ENCODE data around the gene CETN2.
"Not testable (repeated sequence)": the region's sequence is repeated elsewhere in the genome, so short reads cannot be mapped to it uniquely, and the experiment has no call there.

Gene CETN2

DNA sequence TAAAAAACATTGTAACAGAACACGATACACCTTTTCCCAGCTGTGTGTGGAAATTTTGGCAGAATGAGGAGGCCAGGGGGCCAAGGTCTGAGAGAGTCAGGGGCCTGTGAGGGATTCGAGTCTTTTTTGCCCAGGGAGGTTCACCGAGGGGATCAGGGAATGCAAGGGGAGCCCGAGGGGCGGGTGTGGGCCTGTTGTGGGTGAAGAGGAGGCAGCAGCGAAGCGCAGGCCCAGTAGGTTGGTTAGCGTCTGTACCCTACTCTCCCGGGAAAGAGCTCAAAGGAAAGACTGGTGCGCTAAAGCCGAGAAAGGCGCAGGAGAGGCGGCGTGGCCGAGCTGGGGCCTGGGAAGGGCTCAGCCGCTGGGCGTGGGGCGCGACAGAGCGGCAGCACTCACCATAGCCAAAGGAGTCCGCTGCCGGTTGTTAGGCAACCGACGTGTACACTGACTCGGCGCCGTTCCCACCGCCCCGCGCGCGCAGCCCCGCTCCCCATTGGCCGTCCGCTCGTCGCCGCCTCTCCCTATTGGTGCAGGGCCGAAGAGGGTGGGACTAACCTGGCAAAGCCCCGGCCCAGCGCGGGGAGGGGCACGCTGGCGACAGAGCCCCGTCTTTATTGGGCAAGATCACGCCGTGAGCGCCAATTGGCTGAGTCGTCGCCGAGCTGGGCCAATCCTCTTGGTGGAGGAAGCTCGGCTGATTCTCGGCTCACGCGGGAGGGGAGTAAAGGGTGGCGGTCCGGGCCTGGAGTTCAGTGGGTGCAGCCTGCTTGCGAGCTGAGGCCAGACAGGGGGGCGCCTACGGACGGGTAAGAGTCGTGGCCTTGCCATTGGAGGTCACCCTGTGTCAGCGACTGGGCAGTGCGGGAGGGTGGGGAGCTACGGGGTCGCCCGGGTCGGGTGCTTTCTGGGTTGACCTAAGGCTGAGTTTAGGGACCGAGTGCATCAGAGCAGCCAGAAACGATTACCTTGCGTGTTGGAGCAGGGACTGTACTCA is at the start of gene CETN2, which contains the start of gene NSDHL:
CETN2 (minus strand) TSS at position 446 of the 994 bp plus-strand sequence; CDS start at position 399, 47 bp downstream.
NSDHL (plus strand) TSS at position 752 of the 994 bp plus-strand sequence. CDS start 15,262 bp downstream, outside the sequence.
- DNase-seq (ENCODE audit: low read depth) = peak; percentile 93

DNA sequence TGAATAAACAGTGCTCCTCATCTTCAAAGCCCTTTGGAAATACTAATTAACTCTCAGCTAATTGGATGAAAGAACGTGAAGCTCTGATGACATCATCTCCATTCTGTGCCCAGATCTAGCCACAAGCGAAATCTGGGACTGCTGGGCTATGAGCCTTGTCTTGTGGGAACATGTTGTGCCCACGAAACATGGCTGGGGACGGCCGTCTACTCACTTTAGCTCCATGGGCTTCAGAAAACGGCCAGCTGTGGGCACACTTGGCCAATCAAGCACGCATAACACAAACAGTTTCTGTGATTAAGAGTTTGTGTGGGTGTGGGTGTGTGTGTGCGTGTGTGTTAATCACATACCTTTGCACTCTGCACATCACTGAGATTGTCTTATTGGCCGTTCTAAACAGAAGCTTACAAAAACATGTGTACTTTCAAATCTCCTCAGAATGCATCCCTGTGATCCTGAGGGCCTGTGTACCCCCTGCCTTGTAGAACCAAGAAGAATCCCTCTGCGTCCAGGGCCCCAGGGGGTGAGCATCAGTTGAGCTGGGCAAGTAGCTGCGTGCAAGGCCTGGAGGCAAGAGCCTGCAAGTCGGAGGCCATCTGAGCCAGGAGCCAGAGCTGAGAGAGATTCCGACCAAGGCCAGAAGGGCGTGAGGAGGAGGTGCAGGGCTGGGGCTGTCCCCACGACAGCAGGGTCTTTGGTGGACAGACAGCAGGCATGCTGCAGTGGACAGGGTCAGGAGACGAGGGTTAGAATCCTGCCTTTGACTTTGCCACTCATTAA is 48.6 kb upstream of the CETN2 start:
- peak; percentile 10 for DNase-seq (ENCODE audit: low read depth)

DNA sequence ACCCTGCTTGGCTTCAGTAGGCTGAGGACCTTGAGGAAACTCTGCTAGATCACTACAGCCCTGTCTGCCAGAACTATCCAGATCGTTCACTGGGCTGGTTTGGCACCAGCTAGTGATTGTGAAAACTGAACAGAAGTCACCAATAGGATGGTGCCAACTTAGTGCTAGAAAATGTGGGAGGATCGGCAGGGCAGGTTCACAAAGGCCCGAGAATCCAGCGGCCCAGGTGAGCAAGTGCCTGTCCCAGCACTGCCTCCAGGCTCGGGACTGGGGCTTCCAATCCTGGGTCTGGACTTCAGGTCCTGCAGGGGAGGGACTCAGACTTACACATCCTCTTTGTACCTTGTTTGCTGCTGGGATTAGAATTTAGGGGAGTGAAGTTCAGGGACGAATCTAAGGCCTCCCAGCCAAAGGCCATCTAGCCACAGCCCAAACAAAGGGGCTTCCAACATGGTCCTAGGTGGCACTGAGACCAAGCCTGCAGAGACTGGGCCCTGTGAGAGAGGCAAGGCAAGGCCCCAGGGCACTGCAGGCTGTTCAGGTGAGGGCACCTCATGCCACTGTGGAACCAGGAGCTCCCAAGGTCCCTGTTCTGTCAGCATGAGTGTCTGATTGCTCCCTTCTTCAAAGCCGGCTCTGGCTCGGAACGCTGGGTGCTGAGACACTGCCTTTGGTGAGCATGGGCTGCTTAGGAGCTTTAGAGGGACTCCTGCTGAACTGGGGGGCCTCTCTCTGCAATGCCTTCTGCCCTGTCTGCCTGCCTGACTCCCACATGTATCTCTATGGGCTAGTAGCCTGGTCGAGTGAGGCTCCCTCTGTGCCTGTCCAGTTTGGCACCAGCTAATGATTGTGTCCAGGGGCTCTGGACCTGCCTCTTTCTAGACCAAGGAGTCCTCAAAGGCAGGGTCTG is 46.6 kb upstream of the CETN2 start:
- no peak for DNase-seq (ENCODE audit: low read depth)

DNA sequence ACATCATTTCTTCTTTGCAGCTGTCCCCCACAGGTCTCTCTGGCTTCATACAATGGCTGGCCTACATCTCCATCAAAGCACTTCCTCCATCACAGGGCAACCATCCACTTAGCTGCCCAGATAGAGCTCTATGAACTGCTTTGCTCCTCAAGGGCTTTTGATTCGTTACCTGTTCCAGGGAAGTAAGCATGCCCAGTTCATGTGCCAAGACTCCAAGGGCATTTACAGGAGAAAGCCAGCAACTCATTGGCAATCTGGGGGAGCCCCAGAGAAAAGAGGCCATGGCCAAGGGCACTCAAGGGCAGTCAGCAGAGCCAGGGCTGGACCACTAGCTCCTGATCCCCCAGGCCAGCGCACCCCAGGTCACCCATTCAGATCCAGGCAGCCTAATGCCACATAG is 42.8 kb upstream of the CETN2 start:
- no peak for DNase-seq (ENCODE audit: low read depth)

DNA sequence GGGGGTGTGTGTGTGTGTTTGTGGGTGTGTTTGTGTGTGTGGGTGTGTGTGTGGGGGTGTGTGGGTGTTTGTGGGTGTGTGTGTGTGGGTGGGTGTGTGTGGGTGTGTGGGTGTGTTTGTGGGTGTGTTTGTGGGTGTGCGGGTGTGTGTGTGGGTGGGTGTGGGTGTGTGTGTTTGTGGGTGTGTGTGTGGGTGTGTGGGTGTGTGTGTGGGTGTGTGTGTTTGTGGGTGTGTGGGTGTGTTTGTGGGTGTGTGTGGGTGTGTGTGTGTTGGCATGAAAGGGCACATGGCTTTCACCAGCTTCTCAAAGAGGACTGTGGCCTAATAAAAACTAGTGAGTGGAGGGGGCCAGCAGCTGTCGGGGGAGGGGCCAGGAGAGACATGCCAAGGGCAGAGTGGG is 42.0 kb upstream of the CETN2 start:
- DNase-seq (ENCODE audit: low read depth) = no peak

DNA sequence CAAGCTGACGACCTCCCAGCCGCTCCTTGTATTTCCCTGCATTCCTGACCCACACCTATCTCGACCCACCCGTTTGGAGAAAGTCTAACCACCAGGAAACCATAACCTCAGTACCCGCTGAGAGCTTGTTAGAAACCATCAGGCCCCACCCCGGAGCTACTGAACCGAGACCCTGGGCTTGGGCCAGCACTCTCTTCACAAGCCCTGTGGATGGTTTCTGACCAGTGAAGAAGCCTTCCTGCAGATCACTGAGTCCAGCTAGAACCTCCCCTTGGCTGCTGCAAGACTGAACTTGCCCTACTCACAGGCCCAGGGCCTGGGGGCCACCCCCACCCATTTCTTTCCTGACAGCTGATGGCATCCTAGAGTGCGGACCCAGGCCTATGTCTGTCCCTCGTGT is 40.7 kb upstream of the CETN2 start:
- DNase-seq (ENCODE audit: low read depth) = no peak

DNA sequence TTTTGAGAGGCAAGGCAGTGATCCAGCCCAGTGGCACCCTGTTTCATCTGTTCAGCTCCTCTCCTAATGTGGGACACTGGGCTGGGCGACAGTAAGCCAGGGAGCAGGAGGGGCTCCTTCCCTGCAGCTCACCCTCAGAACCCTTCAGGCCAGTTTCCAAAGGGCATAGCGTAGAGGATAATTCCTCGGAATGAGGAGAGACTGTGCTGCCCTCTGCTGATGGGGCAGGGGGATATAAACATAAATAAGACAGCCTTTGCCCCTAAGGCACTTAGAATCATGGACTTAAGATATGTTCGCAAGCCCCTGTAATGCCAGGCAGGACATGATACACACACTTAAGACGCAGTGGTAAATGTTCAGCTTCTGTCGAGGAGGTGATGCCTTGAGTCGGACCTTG is 39.4 kb upstream of the CETN2 start:
- no peak for DNase-seq (ENCODE audit: low read depth)

DNA sequence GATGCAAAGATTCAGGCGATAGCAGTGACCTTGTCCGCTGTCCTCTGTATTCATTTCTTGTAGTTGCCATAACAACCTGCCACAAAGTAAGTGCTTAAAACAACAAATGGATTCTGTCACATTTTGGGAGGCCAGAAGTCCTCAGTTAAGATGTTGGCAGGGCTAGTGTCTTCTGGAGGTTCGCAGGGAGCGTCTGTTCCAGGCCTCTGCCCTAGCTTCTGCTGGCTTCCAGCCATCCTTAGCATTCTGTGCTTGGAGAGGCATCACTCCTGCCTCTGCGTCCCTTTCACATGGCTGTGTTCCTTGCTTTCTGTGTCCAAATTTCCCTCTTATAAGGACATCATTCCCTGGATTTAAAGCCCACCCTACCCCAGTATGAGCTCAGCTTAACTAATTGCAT is 35.8 kb upstream of the CETN2 start:
- no peak for DNase-seq (ENCODE audit: low read depth)

DNA sequence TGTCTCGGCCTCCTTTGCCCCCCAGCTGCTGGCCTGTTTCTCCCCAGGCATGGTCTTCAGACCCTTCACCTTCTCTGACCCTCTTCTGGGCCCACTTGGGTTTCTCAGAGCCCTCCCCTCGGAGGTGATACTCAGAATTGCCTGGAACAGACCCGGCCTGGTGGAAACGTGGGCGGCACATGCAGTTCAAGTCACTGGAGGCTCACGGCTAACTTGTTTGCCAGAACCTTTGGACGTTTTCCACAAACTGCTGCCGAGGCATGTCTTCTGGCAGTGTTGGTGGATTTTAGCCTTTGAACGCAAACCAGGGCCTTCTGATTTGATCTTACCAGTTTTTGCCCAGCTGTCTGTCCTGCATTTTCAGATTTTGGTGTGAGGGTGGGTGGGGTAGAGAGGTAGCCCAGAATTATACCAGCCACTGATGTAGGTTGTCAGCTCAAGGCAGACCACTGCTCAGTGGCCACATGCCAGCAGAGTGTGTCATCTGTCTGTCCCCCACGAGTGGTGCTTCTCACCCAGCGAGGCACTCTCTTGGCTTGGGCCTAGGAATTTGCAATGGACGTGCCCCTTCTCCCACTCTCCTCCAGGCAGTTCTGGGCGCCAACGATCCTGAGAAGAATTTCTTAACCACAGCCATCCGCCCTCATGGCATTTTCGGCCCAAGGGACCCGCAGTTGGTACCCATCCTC is 34.8 kb upstream of the CETN2 start:
- DNase-seq (ENCODE audit: low read depth) = no peak

DNA sequence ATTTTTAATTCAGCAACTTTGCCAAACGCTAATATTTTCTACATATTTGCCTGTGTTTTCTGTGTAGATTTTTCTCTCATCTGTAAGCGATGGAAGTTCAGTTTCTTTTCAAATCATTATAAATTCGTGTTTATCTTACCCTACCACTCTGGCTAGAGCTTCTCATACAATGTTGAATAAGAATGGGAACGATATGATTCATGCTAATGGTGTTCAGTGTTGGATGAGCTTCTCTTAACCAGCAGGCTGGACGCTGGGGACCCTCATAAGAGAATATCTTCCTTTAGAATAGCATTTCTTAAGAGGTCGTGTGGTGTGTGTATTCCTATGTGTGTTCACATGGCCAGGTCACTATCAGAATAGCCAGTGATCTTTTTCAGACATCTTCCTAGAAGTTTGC is 31.3 kb upstream of the CETN2 start:
- DNase-seq (ENCODE audit: low read depth) = no peak

DNA sequence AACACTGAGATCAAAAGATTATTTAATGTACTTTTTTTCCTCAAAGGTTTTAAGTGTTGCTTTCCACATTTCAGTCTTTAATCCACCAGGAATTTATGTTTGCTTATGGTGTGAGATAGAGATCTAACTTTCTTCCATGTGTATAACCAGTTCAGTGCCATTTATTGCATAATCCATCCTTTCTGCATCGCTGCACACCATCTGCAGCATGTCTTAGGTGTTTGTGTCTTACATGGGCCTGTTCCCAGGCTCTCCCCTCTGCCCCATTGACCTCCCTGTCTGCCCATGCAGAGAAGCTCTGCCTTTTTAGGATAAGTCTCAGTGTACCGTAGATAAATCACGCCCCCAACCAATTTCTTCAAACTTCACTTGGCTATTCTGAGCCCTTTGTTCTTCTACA is 30.6 kb upstream of the CETN2 start:
- peak; percentile 59 for DNase-seq (ENCODE audit: low read depth)

DNA sequence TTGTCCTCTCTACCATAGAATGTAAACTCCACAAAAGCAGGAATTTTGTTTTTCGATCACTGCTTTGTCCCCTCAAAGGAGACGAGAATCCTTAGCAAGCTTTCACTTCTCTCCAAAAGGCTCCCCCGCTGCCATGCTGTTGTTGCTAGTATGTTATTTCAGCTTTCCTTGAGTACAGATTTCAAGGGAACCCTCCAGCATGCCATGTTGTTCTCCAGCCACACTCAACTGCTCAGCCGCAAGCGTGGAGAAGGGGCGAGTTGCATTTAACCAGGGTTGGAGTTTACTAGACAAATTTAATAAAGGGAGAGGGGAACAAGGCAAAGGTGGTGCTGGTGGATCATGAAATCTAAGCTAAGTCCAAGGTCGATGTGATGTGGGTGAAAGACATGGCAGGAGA is 23.4 kb upstream of the CETN2 start:
- DNase-seq (ENCODE audit: low read depth) = no peak

DNA sequence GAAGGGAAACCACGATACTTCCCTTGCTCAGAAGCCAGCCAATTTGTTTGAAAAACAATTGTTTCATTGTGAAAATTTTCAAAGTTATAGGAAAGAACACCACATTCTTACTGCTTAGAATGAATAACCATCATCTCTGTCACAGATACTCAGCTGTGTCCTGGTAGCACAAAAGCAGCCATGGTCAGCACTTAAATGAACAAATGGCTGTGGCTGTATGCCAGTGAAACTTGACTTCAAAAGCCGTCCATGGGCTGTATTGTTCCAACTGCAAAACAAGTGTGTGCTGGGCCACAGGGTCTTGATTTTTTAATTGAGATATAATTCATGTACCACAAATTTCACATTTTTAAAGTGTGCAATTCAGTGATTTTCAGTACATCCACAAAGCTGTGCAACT is 19.9 kb upstream of the CETN2 start:
- no peak for DNase-seq (ENCODE audit: low read depth)

DNA sequence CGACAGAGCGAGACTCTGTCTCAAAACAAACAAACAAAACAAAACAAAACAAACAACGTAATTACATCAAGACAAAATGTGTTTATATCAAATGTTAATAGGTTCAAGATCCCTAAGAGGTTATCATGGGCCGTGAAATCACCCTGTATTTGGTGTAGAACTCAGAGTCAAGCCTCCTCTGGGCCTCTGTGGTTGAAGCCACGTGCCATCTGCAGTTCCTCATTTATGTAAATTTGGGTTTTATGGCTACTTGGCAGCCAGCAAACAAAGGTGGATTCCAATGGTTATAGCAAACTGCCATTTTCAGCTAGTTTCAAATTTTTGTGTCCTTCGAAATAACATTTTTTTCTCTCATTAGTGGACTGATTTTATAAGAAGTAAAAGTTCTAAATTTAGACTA is 16.7 kb upstream of the CETN2 start:
- DNase-seq (ENCODE audit: low read depth) = no peak

DNA sequence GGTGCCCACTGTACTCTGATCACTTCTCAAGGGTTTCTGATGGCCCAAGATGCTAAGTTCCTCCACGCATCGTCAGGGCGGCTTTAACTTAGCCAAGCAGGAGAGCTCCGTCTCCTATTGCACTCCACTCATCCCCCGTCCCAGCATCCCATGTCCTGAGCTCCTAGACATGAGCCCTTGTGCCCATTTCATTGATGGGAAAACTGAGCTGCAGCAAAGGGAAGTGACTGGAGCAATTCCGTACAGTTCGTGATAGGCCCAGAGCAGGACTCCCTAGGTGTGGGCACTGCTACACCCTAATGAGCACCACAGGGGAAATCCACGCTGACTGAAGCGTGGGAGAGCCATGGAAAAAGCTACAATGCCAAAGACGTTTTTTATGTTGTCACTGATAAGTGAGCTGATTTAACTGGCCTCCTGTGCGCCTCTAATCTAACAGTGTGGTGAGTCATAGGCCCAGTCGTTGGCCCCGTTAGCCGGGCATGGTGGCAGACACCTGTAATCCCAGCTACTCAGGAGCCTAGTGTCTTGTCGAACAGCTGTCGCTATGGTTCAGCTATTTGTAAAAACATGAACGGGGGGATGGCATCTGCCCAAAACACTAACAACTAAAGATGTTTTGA is 15.2 kb upstream of the CETN2 start:
- DNase-seq (ENCODE audit: low read depth) = peak; percentile 5

DNA sequence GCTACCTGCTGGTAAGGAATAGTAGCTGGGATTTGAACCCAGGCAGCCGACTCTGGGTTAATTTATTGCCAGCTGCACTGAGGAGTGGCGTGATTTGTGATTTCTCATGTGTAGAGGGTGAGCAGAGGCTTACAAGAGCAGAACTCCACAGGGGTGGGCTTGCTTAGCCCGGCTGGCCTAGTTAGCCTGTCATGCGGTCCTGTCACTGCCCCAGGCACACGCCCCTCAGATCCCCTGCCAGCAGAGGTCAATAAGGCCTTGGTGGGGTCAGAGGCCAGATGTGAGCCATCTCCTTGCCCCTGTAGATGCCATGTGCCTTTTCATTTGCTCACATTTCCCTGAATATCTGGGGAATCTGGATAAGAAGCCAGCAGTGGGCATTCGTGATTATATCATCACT is 13.7 kb upstream of the CETN2 start:
- DNase-seq (ENCODE audit: low read depth) = no peak

DNA sequence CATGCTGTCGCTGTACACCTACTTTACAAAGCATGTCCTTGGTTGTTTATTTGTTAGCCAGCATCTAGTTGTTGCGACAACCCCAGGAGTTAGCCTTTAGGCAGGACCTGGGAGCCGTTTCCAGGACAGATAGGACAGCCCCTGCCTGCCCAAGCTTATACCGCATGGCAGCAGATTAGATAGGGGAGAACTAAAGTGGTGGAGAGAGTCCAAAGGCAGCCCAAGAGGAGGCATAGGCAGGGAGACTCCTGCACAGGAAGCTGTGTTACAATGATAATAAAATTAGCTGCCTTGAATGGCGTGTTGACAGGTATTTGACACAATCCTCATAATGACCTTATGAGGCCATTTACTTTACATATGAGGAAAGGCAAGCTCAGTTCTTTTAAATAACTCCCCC is 13.3 kb upstream of the CETN2 start:
- no peak for DNase-seq (ENCODE audit: low read depth)

DNA sequence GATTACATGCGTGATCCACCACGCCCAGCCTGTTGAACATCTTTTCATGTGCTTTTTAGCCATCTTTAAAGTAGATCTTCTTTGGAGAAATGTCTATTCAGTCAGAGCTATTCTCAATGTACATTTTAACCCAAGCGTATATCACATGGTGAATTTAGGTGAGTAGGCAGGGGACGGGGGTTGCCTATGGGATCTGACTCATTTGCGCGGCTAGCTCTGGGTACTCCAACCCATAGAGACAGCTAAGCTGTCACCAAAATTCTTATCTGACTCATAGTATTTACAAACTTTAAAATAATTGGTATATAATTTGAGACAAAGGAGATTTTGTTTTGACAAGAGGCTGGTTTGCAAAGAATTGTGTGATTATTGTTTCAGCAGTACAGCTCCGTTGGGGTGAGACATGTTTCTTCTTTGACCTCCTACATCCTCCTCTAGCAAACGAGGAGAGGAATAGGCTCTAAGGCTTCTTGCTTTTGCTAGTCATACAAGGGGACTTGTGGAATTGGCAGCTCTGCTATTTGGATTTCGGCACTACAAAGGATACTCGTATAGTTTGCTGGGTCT is 12.3 kb upstream of the CETN2 start:
- no peak for DNase-seq (ENCODE audit: low read depth)

DNA sequence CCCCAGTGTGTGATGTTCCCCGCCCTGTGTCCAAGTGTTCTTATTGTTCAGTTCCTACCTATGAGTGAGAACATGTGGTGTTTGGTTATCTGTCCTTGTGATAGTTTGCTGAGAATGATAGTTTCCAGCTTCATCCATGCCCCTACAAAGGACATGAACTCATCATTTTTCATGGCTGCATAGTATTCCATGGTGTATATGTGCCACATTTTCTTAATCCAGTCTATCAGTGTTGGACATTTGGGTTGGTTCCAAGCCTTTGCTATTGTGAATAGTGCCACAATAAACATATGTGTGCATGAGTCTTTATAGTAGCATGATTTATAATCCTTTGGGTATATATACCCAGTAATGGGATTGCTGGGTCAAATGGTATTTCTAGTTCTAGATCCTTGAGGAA is 4.9 kb upstream of the CETN2 start:
- DNase-seq (ENCODE audit: low read depth) = not testable (repeated sequence)

DNA sequence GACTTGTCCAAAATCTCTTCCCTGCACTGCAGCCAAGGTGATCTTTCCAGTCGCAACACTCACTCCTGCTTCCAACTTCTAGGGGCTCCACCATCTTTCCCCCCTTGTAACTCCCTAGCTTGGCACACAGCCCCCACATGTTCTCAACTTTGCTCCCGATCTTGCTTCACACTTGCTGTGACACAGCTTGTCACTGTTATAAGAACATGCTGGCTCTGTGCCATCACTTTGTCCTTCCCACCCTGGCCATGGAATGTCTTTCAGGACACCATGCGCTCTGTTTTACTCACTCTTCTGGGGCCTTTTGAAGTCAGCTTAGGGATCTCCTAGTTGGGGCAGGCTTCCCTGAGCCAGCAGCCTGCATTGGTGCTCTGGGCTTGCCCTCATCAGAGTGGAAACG is 2.8 kb upstream of the CETN2 start:
- no peak for DNase-seq (ENCODE audit: low read depth)

All from amniotic epithelial cell (primary cell).